K562 (cell line): ENCODE results near the gene CCDC85B. TPM values are rescaled to one million over a fixed set of nuclear protein-coding genes. Genes with fewer than 3 reads are reported as not detected.

Experiments
- CC2D1A ChIP-seq: fragments of 450-650 bp; IDR thresholded peaks from 2 replicates; pipeline ENCODE4 v1.6.1; 2017; ENCODE audit warnings: mild to moderate bottlenecking
- FOSL1 ChIP-seq: fragments of 200-800 bp; sonication (Bioruptor generic); conservative IDR thresholded peaks from 2 replicates; pipeline ENCODE4 v1.6.1; 2016; ENCODE audit warnings: missing genetic modification characterization, missing compliant biosample characterization
- HDGF ChIP-seq: fragments of 450-650 bp; IDR thresholded peaks from 2 replicates; pipeline ENCODE4 v1.6.1; 2016
- HNRNPH1 ChIP-seq: fragments of 200-400 bp; formaldehyde crosslinking; optimal IDR thresholded peaks from 2 replicates; pipeline ENCODE3; 2017; ENCODE audit warnings: low read depth, mild to moderate bottlenecking, low read length, moderate library complexity
- KLF6 ChIP-seq: fragments of 250-450 bp; sonication (Bioruptor Pico); IDR thresholded peaks from 2 replicates; pipeline ENCODE4 v1.4.0; 2020; ENCODE audit warnings: mild to moderate bottlenecking, moderate library complexity, borderline replicate concordance
- LCOR ChIP-seq: sonication (generic); formaldehyde crosslinking; IDR thresholded peaks from 2 replicates; pipeline ENCODE4 v1.8.0; 2022; ENCODE audit warnings: mild to moderate bottlenecking, missing genetic modification reagents
- MAFG ChIP-seq: fragments of 450-650 bp; conservative IDR thresholded peaks from 2 replicates; pipeline ENCODE4 v1.6.1; 2016; ENCODE audit warnings: missing genetic modification characterization, missing compliant biosample characterization
- MED1 ChIP-seq: sonication (generic); formaldehyde crosslinking; IDR thresholded peaks from 2 replicates; pipeline ENCODE4 v1.8.1; 2023; ENCODE audit warnings: missing genetic modification reagents, borderline replicate concordance
- NFIC ChIP-seq: fragments of 450-650 bp; IDR thresholded peaks from 2 replicates; pipeline ENCODE4 v1.6.1; 2017; ENCODE audit warnings: mild to moderate bottlenecking, inconsistent platforms
- PHB ChIP-seq: fragments of 250-450 bp; sonication (Bioruptor Pico); IDR thresholded peaks from 2 replicates; pipeline ENCODE4 v1.5.0; 2021
- RHOXF2B ChIP-seq: fragments of 250-450 bp; sonication (Bioruptor Pico); conservative IDR thresholded peaks from 2 replicates; pipeline ENCODE4 v1.5.1; 2021
- ZNF274 ChIP-seq: IDR thresholded peaks from 2 replicates; pipeline ENCODE4 v1.6.1; 2011; ENCODE audit warnings: low read depth, mild to moderate bottlenecking, low read length, moderate library complexity, borderline replicate concordance
- ZNF696 ChIP-seq: fragments of 250-450 bp; sonication (Bioruptor Pico); conservative IDR thresholded peaks from 2 replicates; pipeline ENCODE4 v1.4.0; 2020; ENCODE audit warnings: mild to moderate bottlenecking, moderate library complexity
- polyA plus RNA-seq, 8 experiments: library from polyadenylated mRNA; depleted of rRNA in 4 of 8; stranded (reverse) in 5 of 8; unstranded in 3 of 8; fragments of >200 nt; fragmentation: Nextera tagmentation in 2 of 8; fragmentation: Illumina TruSeq in 1 of 8; extraction: Ambion mirVana in 2 of 8; extraction: Trizol in 1 of 8; gene quantifications; 2 replicates each; pipeline versions ENCODE4 v1.2.1 to v1.2.3, GENCODE V29; 2011 to 2014; ENCODE audit warnings: inconsistent platforms in 1 of 8, missing spikeins in 1 of 8
- total RNA-seq, 7 experiments: library from RNA; depleted of rRNA in 6 of 7; stranded (reverse); fragments of >200 nt in 6 of 7; fragmentation: Illumina TruSeq in 2 of 7; extraction: Trizol in 2 of 7; gene quantifications; 2 replicates each; pipeline versions ENCODE4 v1.2.1 to v1.2.3, GENCODE V29; 2011 to 2021; ENCODE audit warnings: low replicate concordance in 1 of 7
- TF ChIP-seq, protein P1 (sequence below): fragments of 250-450 bp; sonication (Bioruptor Pico); IDR thresholded peaks from 2 replicates; pipeline ENCODE4 v1.8.0; 2021; ENCODE audit warnings: mild to moderate bottlenecking, moderate library complexity
- TF ChIP-seq, protein P2 (sequence below): fragments of 450-650 bp; formaldehyde crosslinking; IDR thresholded peaks from 2 replicates; pipeline ENCODE4 v1.4.0; 2020; ENCODE audit warnings: mild to moderate bottlenecking, mixed read lengths
- TF ChIP-seq, protein P3 (sequence below): sonication (generic); formaldehyde crosslinking; IDR thresholded peaks from 2 replicates; pipeline ENCODE4 v1.8.0; 2022; ENCODE audit warnings: mild to moderate bottlenecking, missing genetic modification reagents, borderline replicate concordance
- TF ChIP-seq, protein P4 (sequence below): fragments of 450-650 bp; IDR thresholded peaks from 2 replicates; pipeline ENCODE4 v1.6.1; 2018; ENCODE audit warnings: mild to moderate bottlenecking, low read depth; ENCODE audit not compliant: partially characterized antibody
- TF ChIP-seq, protein P5 (sequence below): sonication (generic); formaldehyde crosslinking; IDR thresholded peaks from 2 replicates; pipeline ENCODE4 v1.8.1; 2023; ENCODE audit warnings: missing genetic modification reagents, mild to moderate bottlenecking, borderline replicate concordance

The CCDC85B gene
- total and polyA plus RNA-seq, 9 of the 15 experiments (the other 6 are each of a cell fraction or from before 2014, with no cell fraction given): 0.14 to 138 (median 6.2) TPM

DNA sequence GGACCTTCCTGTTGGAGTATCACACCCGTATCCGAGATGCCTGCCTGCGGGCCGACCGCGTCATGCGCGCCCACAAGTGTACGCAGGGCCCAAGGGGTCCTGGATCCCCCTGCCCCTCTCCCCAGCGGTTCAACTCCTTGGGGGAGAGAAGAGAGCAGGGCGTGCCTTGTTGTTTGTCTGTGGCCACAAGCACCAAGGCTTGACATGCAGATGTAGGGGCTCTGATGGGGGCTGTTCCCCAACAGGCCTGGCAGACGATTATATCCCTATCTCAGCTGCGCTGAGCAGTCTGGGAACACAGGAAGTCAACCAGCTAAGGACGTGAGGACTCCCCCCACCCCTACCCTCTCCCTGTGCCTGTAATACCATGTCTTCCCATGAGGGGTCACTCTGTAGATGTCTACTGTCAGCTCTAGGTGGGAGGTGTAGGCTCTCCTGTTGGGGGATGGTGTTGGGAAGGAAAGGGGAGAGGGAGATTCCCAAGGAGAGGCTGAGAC lies 39.3 kb upstream of the CCDC85B start (continued):
- TF ChIP-seq, protein P1, sequence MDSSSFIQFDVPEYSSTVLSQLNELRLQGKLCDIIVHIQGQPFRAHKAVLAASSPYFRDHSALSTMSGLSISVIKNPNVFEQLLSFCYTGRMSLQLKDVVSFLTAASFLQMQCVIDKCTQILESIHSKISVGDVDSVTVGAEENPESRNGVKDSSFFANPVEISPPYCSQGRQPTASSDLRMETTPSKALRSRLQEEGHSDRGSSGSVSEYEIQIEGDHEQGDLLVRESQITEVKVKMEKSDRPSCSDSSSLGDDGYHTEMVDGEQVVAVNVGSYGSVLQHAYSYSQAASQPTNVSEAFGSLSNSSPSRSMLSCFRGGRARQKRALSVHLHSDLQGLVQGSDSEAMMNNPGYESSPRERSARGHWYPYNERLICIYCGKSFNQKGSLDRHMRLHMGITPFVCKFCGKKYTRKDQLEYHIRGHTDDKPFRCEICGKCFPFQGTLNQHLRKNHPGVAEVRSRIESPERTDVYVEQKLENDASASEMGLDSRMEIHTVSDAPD (CRISPR knock-in tag): no peak
- TF ChIP-seq CC2D1A: no peak
- no peak for TF ChIP-seq RHOXF2B
- TF ChIP-seq, protein P2, sequence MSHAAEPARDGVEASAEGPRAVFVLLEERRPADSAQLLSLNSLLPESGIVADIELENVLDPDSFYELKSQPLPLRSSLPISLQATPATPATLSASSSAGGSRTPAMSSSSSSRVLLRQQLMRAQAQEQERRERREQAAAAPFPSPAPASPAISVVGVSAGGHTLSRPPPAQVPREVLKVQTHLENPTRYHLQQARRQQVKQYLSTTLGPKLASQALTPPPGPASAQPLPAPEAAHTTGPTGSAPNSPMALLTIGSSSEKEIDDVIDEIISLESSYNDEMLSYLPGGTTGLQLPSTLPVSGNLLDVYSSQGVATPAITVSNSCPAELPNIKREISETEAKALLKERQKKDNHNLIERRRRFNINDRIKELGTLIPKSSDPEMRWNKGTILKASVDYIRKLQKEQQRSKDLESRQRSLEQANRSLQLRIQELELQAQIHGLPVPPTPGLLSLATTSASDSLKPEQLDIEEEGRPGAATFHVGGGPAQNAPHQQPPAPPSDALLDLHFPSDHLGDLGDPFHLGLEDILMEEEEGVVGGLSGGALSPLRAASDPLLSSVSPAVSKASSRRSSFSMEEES: no peak
- TF ChIP-seq FOSL1 (tag): no peak
- no peak for TF ChIP-seq KLF6
- no peak for TF ChIP-seq HDGF
- TF ChIP-seq PHB: no peak
- TF ChIP-seq ZNF274: no peak
- no peak for TF ChIP-seq MAFG (tag)
- no peak for TF ChIP-seq NFIC
- TF ChIP-seq, protein P3, sequence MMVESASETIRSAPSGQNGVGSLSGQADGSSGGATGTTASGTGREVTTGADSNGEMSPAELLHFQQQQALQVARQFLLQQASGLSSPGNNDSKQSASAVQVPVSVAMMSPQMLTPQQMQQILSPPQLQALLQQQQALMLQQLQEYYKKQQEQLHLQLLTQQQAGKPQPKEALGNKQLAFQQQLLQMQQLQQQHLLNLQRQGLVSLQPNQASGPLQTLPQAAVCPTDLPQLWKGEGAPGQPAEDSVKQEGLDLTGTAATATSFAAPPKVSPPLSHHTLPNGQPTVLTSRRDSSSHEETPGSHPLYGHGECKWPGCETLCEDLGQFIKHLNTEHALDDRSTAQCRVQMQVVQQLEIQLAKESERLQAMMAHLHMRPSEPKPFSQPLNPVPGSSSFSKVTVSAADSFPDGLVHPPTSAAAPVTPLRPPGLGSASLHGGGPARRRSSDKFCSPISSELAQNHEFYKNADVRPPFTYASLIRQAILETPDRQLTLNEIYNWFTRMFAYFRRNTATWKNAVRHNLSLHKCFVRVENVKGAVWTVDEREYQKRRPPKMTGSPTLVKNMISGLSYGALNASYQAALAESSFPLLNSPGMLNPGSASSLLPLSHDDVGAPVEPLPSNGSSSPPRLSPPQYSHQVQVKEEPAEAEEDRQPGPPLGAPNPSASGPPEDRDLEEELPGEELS: no peak
- TF ChIP-seq, protein P4, sequence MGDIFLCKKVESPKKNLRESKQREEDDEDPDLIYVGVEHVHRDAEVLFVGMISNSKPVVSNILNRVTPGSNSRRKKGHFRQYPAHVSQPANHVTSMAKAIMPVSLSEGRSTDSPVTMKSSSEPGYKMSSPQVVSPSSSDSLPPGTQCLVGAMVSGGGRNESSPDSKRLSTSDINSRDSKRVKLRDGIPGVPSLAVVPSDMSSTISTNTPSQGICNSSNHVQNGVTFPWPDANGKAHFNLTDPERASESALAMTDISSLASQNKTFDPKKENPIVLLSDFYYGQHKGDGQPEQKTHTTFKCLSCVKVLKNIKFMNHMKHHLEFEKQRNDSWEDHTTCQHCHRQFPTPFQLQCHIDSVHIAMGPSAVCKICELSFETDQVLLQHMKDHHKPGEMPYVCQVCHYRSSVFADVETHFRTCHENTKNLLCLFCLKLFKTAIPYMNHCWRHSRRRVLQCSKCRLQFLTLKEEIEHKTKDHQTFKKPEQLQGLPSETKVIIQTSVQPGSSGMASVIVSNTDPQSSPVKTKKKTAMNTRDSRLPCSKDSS: no peak
- TF ChIP-seq LCOR (CRISPR knock-in tag): no peak
- TF ChIP-seq MED1 (CRISPR knock-in tag): no peak
- TF ChIP-seq ZNF696 (CRISPR knock-in tag): no peak
- TF ChIP-seq, protein P5, sequence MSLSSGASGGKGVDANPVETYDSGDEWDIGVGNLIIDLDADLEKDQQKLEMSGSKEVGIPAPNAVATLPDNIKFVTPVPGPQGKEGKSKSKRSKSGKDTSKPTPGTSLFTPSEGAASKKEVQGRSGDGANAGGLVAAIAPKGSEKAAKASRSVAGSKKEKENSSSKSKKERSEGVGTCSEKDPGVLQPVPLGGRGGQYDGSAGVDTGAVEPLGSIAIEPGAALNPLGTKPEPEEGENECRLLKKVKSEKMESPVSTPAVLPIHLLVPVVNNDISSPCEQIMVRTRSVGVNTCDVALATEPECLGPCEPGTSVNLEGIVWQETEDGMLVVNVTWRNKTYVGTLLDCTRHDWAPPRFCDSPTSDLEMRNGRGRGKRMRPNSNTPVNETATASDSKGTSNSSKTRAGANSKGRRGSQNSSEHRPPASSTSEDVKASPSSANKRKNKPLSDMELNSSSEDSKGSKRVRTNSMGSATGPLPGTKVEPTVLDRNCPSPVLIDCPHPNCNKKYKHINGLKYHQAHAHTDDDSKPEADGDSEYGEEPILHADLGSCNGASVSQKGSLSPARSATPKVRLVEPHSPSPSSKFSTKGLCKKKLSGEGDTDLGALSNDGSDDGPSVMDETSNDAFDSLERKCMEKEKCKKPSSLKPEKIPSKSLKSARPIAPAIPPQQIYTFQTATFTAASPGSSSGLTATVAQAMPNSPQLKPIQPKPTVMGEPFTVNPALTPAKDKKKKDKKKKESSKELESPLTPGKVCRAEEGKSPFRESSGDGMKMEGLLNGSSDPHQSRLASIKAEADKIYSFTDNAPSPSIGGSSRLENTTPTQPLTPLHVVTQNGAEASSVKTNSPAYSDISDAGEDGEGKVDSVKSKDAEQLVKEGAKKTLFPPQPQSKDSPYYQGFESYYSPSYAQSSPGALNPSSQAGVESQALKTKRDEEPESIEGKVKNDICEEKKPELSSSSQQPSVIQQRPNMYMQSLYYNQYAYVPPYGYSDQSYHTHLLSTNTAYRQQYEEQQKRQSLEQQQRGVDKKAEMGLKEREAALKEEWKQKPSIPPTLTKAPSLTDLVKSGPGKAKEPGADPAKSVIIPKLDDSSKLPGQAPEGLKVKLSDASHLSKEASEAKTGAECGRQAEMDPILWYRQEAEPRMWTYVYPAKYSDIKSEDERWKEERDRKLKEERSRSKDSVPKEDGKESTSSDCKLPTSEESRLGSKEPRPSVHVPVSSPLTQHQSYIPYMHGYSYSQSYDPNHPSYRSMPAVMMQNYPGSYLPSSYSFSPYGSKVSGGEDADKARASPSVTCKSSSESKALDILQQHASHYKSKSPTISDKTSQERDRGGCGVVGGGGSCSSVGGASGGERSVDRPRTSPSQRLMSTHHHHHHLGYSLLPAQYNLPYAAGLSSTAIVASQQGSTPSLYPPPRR (CRISPR knock-in tag): no peak
- TF ChIP-seq HNRNPH1: no peak
